Measurements from ENCODE around the gene SERP2.

DNA sequence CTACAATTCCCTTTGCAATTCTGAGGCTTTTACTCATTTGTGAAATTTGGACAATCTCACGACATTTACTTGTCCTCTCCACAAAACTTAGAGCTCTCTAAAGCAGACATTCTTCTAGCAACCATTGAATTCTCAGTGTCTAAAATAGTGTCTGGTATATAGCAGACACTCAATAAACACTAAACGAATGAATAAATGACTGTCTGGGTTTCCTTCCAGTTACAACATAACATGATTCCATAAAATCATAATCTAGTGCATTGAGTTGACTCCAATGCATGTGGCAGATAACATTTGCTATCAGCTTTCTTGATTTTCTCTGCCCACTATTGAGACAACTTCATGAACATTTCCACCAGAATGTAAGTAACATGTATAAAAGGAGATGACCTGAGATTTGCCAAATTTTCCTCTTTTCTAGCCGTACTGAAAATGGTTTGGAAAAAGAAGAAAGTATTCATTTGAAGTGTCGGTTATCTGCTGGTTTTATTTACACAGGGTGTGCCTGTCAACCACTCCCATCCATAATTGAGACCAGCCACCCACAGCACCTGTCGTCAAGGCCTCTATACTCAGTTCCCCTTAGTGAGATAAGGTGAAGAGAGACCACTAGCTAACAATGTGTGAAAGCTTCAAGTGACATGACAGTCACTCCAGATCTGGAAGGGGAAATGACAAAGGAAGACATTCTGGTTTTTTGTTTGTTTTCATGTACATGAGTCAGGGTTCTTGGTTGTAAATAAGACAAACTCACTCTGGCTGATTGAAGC lies 4.8 kb upstream of the SERP2 start:
- TF ChIP-seq, protein P1, sequence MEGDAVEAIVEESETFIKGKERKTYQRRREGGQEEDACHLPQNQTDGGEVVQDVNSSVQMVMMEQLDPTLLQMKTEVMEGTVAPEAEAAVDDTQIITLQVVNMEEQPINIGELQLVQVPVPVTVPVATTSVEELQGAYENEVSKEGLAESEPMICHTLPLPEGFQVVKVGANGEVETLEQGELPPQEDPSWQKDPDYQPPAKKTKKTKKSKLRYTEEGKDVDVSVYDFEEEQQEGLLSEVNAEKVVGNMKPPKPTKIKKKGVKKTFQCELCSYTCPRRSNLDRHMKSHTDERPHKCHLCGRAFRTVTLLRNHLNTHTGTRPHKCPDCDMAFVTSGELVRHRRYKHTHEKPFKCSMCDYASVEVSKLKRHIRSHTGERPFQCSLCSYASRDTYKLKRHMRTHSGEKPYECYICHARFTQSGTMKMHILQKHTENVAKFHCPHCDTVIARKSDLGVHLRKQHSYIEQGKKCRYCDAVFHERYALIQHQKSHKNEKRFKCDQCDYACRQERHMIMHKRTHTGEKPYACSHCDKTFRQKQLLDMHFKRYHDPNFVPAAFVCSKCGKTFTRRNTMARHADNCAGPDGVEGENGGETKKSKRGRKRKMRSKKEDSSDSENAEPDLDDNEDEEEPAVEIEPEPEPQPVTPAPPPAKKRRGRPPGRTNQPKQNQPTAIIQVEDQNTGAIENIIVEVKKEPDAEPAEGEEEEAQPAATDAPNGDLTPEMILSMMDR (conservative IDR thresholded peaks at IDR 0.05; ENCODE audit: low read depth, low read length): no peak
- TF ChIP-seq EZH2 (IDR thresholded peaks at IDR 0.05; ENCODE audit: low read length, unreplicated experiment): no peak
- no peak for TF ChIP-seq EZH2phosphoT487 (IDR thresholded peaks at IDR 0.05; ENCODE audit: borderline replicate concordance, low read length)

All from PC-3 (cell line).